OCI-LY7 (cell line): ENCODE data around the gene NOL4L. TPM values are rescaled to one million over a fixed set of nuclear protein-coding genes. Genes with fewer than 3 reads are reported as not detected.
"Not testable (repeated sequence)": the region's sequence is repeated elsewhere in the genome, so short reads cannot be mapped to it uniquely, and the experiment has no call there.

Source experiments
- BruUV-seq: library from RNA; stranded (reverse); fragments of 400-500 nt; replicated peaks from 2 replicates; lab custom pipeline; 2021; lab: Mats Ljungman, UMichigan
- CTCF ChIA-PET: fragments of 300-600 bp; sonication (Branson Sonifier 250); formaldehyde crosslinking; loops from one replicate; lab custom pipeline; 2022; ENCODE audit warnings: antibody characterized with exemption; ENCODE audit not compliant: unreplicated experiment; lab: Charles Lee
- POLR2A ChIA-PET: fragments of 300-600 bp; sonication (Branson Sonifier 250); formaldehyde crosslinking; loops from one replicate; lab custom pipeline; 2022; ENCODE audit warnings: antibody characterized with exemption; lab: Charles Lee
- DNase-seq: peaks from one replicate; pipeline ENCODE4 v3.0.0-alpha.2; 2015; ENCODE audit warnings: low spot score
- H2AFZ ChIP-seq: fragments of 200-600 bp; sonication (generic), shearing (Covaris generic); 2 replicates; pipeline ENCODE4 v1.6.1; 2014; ENCODE audit warnings: mild to moderate bottlenecking, antibody characterized with exemption, low read length, moderate library complexity
- H3K27ac ChIP-seq: fragments of 200-600 bp; sonication (generic); 2 replicates; pipeline ENCODE4 v1.5.1; 2014; ENCODE audit warnings: mixed run types, low read depth, mild to moderate bottlenecking, moderate library complexity, low read length, inconsistent platforms; ENCODE audit not compliant: poor library complexity, severe bottlenecking
- H3K36me3 ChIP-seq: fragments of 200-600 bp; sonication (generic); 2 replicates; pipeline ENCODE4 v1.6.1; 2014; ENCODE audit warnings: mild to moderate bottlenecking, antibody characterized with exemption, low read length, moderate library complexity, mixed read lengths; ENCODE audit not compliant: insufficient read depth
- H3K4me1 ChIP-seq: fragments of 200-600 bp; sonication (generic); 2 replicates; pipeline ENCODE4 v1.5.1; 2014; ENCODE audit warnings: mild to moderate bottlenecking, low read length; ENCODE audit not compliant: insufficient read depth, poor library complexity, severe bottlenecking
- H3K4me2 ChIP-seq: fragments of 200-600 bp; sonication (generic); 2 replicates; pipeline ENCODE4 v1.6.1; 2014; ENCODE audit warnings: mild to moderate bottlenecking, low read length
- H3K4me3 ChIP-seq: fragments of 200-600 bp; sonication (generic); 2 replicates; pipeline ENCODE4 v1.5.1; 2014; ENCODE audit warnings: mild to moderate bottlenecking, low read depth, low read length; ENCODE audit not compliant: poor library complexity, severe bottlenecking
- H3K79me2 ChIP-seq: fragments of 200-600 bp; sonication (generic); 2 replicates; pipeline ENCODE4 v1.6.1; 2016; ENCODE audit warnings: low read depth, mild to moderate bottlenecking, low read length, moderate library complexity, mixed read lengths; ENCODE audit not compliant: insufficient read depth
- H3K9me2 ChIP-seq: fragments of 200-600 bp; sonication (generic); 2 replicates; pipeline ENCODE4 v1.6.1; 2016; ENCODE audit warnings: mild to moderate bottlenecking, low read length, mixed read lengths; ENCODE audit not compliant: insufficient read depth
- H3K9me3 ChIP-seq: fragments of 200-600 bp; sonication (generic); 2 replicates; pipeline ENCODE4 v1.6.1; 2014; ENCODE audit warnings: mild to moderate bottlenecking, mixed run types, low read length, mixed read lengths
- H4K20me1 ChIP-seq: fragments of 200-600 bp; sonication (generic); 2 replicates; pipeline ENCODE4 v1.6.1; 2014; ENCODE audit warnings: mild to moderate bottlenecking, antibody characterized with exemption, low read length, moderate library complexity, mixed read lengths; ENCODE audit not compliant: insufficient read depth
- CTCF ChIP-seq: fragments of 200-600 bp; sonication (generic); conservative IDR thresholded peaks from 2 replicates; pipeline ENCODE4 v1.5.1; 2014; ENCODE audit warnings: mild to moderate bottlenecking, antibody characterized with exemption, low read length, moderate library complexity, mixed read lengths
- EZH2phosphoT487 ChIP-seq: fragments of 200-600 bp; sonication (generic); IDR thresholded peaks from 2 replicates; pipeline ENCODE4 v1.6.1; 2018; ENCODE audit warnings: low read depth, borderline replicate concordance, mild to moderate bottlenecking, mixed run types, antibody characterized with exemption, low read length, moderate library complexity, mixed read lengths
- intact Hi-C: fragments of 100-400 bp; cut with micrococcal nuclease; formaldehyde crosslinking; loops from one replicate; pipeline ENCODE4 v1.10.0; 2022; ENCODE audit not compliant: unreplicated experiment
- total RNA-seq, 2 experiments: library from RNA; depleted of rRNA in 1 of 2; stranded (reverse); fragments of >200 nt in 1 of 2; shearing (Covaris generic) in 1 of 2; gene quantifications; 2 replicates each; pipeline ENCODE4 v1.2.3, GENCODE V29; 2014 to 2022

NOL4L gene
- total RNA-seq, 2 experiments from 2014 or later = 3.9 to 4.2 TPM

- Histone ChIP-seq H2AFZ (no peak overlapping the region), H3K79me2 (peaks cover 65% of the 10 kb centered on the region; the same call in 1 of the 2 replicates), H3K4me3 (no peak overlapping the region), H3K27ac (no peak overlapping the region), H3K9me2 (no peaks in the 10 kb centered on the region), H3K4me1 (peaks cover 6% of the 10 kb centered on the region), H3K36me3 (peaks cover 20% of the 10 kb centered on the region; the same call in 1 of the 2 replicates), H4K20me1 (0 out of 2 replicates have a peak, but pooled peaks cover 3% of the 10 kb centered on the region), H3K9me3 (no peaks in the 10 kb centered on the region), H3K4me2 (no peak overlapping the region)
- ChIA-PET CTCF (interaction anchor here (0.6 kb wide), 1 partner anchor 45 kb away, joined by 3 read pairs; no protein-coding TSS in a partner anchor), POLR2A (no interaction called here)
- intact Hi-C loops = no loop called here
- BruUV-seq = no TSS peak
- TF ChIP-seq EZH2phosphoT487 = no peak
- DNase-seq = no peak
These were observed 169.6 kb downstream of the NOL4L start for GRCh38 chr20:32415494-32415893.

GRCh38 chr20:32411955-32412706 lies 173.0 kb downstream of the NOL4L start:
- no TSS peak for BruUV-seq
- peaks cover 69% of the 10 kb centered on the region; the same call in 1 of the 2 replicates for H3K79me2 ChIP-seq
- H3K4me3 ChIP-seq = no peak overlapping the region
- no peaks in the 10 kb centered on the region for H3K9me3 ChIP-seq
- no peak overlapping the region for H2AFZ ChIP-seq
- no peaks in the 10 kb centered on the region for H3K9me2 ChIP-seq
- ChIA-PET POLR2A (interaction anchor here (1.0 to 2.1 kb wide), 2 partner anchors 12 to 64 kb away, joined by 6 read pairs; no protein-coding TSS in a partner anchor), CTCF (no interaction called here)
- intact Hi-C loops = no loop called here
- H3K4me2 ChIP-seq = no peak overlapping the region
- H3K4me1 ChIP-seq = peaks cover 6% of the 10 kb centered on the region
- TF ChIP-seq EZH2phosphoT487 (no peak), CTCF (no peak)
- DNase-seq = peak; percentile 28
- H3K36me3 ChIP-seq = peaks cover 43% of the 10 kb centered on the region; the same call in 1 of the 2 replicates
- H3K27ac ChIP-seq = no peak overlapping the region
- H4K20me1 ChIP-seq = 0 out of 2 replicates have a peak, but pooled peaks cover 3% of the 10 kb centered on the region

- BruUV-seq, H4K20me1 ChIP-seq, H2AFZ ChIP-seq, H3K27ac ChIP-seq, intact Hi-C loops, CTCF ChIA-PET, H3K4me3 ChIP-seq, DNase-seq, H3K4me1 ChIP-seq, H3K4me2 ChIP-seq, H3K9me3 ChIP-seq, H3K9me2 ChIP-seq: not testable (repeated sequence)
- POLR2A ChIA-PET = interaction anchor here (0.8 to 1.2 kb wide), 2 partner anchors 15 to 18 kb away, joined by 3 read pairs; no protein-coding TSS in a partner anchor
- Histone ChIP-seq H3K36me3 (peaks cover 60% of the 10 kb centered on the region), H3K79me2 (peaks cover 51% of the 10 kb centered on the region)
These were observed 177.9 kb downstream of the NOL4L start for GRCh38 chr20:32407131-32407750.
